Measurements from ENCODE around the gene PTPRG.

DNA sequence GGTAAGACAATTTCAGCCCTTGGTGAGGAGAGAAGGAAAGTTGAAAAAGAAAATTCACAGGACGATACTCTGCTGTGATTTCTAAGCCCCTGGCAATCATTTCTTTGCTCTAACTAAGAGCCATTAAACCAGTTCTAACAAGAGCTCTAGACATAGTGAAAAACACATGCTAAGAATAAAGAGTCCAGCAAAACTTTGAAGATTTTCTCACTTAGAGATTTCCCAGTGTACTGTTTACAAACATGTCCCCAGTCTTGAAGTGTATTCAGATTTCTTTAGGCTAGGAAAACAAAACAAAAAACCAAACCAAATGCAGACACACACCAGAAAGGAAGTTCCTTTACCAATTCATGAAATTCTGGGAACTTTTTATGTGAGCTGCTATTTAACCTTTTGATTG is 325.8 kb downstream of the PTPRG start:
- TF ChIP-seq, protein P1, sequence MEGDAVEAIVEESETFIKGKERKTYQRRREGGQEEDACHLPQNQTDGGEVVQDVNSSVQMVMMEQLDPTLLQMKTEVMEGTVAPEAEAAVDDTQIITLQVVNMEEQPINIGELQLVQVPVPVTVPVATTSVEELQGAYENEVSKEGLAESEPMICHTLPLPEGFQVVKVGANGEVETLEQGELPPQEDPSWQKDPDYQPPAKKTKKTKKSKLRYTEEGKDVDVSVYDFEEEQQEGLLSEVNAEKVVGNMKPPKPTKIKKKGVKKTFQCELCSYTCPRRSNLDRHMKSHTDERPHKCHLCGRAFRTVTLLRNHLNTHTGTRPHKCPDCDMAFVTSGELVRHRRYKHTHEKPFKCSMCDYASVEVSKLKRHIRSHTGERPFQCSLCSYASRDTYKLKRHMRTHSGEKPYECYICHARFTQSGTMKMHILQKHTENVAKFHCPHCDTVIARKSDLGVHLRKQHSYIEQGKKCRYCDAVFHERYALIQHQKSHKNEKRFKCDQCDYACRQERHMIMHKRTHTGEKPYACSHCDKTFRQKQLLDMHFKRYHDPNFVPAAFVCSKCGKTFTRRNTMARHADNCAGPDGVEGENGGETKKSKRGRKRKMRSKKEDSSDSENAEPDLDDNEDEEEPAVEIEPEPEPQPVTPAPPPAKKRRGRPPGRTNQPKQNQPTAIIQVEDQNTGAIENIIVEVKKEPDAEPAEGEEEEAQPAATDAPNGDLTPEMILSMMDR (IDR thresholded peaks at IDR 0.05): no peak
- no peak for TF ChIP-seq POLR2A (IDR thresholded peaks at IDR 0.05)
